Keratinocyte (primary cell): ENCODE results near the gene IL17A. TPM values are rescaled to one million over a fixed set of nuclear protein-coding genes. Genes with fewer than 3 reads are reported as not detected.
"Not testable (repeated sequence)": the region's sequence is repeated elsewhere in the genome, so short reads cannot be mapped to it uniquely, and the experiment has no call there.

Experiments
- DNase-seq: peaks from one replicate; pipeline ENCODE4 v3.0.0-alpha.2; 2011; ENCODE audit warnings: low read depth, missing footprints, low spot score
- FAIRE-seq: peaks from 2 replicates; lab custom pipeline; 2011; peaks lifted over from hg19 to GRCh38; lab: Jason Lieb, UNC
- H2AFZ ChIP-seq: 2 replicates; pipeline ENCODE4 v1.6.0; 2012; ENCODE audit warnings: low read length, control low read depth, inconsistent platforms; ENCODE audit not compliant: control insufficient read depth
- H3K27ac ChIP-seq: 2 replicates; pipeline ENCODE4 v1.5.1; 2011; ENCODE audit warnings: low read length; ENCODE audit not compliant: control insufficient read depth, insufficient read depth
- H3K27me3 ChIP-seq: 3 replicates; pipeline ENCODE4 v1.6.0; 2011; ENCODE audit warnings: low read length; ENCODE audit not compliant: control insufficient read depth, insufficient read depth; ENCODE audit errors: extremely low read depth
- H3K36me3 ChIP-seq, 2 experiments: 2 replicates in 1 of 2; 3 replicates in 1 of 2; pipeline ENCODE4 v1.5.1; 2011; ENCODE audit warnings: low read length in 2 of 2, mild to moderate bottlenecking in 1 of 2; ENCODE audit not compliant: control insufficient read depth in 2 of 2, insufficient read depth in 2 of 2; ENCODE audit errors: extremely low read depth in 1 of 2
- H3K4me1 ChIP-seq: 3 replicates; pipeline ENCODE4 v1.5.1; 2011; ENCODE audit warnings: low read length; ENCODE audit not compliant: control insufficient read depth, insufficient read depth; ENCODE audit errors: extremely low read depth
- H3K4me2 ChIP-seq: 3 replicates; pipeline ENCODE4 v1.6.0; 2011; ENCODE audit warnings: low read depth, low read length; ENCODE audit not compliant: control insufficient read depth, insufficient read depth; ENCODE audit errors: extremely low read depth
- H3K4me3 ChIP-seq, 3 experiments: fragments of 200-600 bp in 1 of 3; sonication (generic) in 1 of 3; 2 replicates in 2 of 3; 3 replicates in 1 of 3; pipeline ENCODE4 v1.5.1; 2011 to 2016; ENCODE audit warnings: low read length in 3 of 3, mild to moderate bottlenecking in 3 of 3, control low read depth in 2 of 3, inconsistent platforms in 1 of 3, low read depth in 1 of 3, mixed read lengths in 1 of 3, mixed run types in 1 of 3, moderate library complexity in 1 of 3; ENCODE audit not compliant: control insufficient read depth in 2 of 3, insufficient read depth in 2 of 3; ENCODE audit errors: extremely low read depth in 1 of 3
- H3K79me2 ChIP-seq: 2 replicates; pipeline ENCODE4 v1.6.0; 2012; ENCODE audit warnings: low read length; ENCODE audit not compliant: control insufficient read depth, insufficient read depth
- H3K9ac ChIP-seq: 3 replicates; pipeline ENCODE4 v1.6.0; 2011; ENCODE audit warnings: low read length; ENCODE audit not compliant: control insufficient read depth, insufficient read depth; ENCODE audit errors: extremely low read depth
- H3K9me1 ChIP-seq: 3 replicates; pipeline ENCODE4 v1.6.0; 2011; ENCODE audit warnings: low read length; ENCODE audit not compliant: control insufficient read depth, insufficient read depth; ENCODE audit errors: extremely low read depth
- H3K9me3 ChIP-seq: 2 replicates; pipeline ENCODE4 v1.5.1; 2012; ENCODE audit warnings: low read depth, low read length; ENCODE audit not compliant: control insufficient read depth
- H4K20me1 ChIP-seq: 3 replicates; pipeline ENCODE4 v1.6.0; 2011; ENCODE audit warnings: low read length; ENCODE audit not compliant: control insufficient read depth, insufficient read depth; ENCODE audit errors: extremely low read depth
- EZH2 ChIP-seq: IDR thresholded peaks from one replicate; pipeline ENCODE4 v1.6.1; 2012; ENCODE audit warnings: inconsistent platforms, mild to moderate bottlenecking, low read length, moderate library complexity
- dilution Hi-C: fragments of 300-500 bp; cut with MboI; formaldehyde crosslinking; loops from one replicate; pipeline ENCODE4 v1.7.0; 2020; ENCODE audit warnings: low sequenced_read_pairs; ENCODE audit not compliant: extremely low pct_ligation_motif_present
- polyA plus RNA-seq, 5 experiments: library from polyadenylated mRNA; depleted of rRNA in 3 of 5; stranded (reverse) in 3 of 5; stranded (forward) in 1 of 5; unstranded in 1 of 5; fragments of >200 nt; gene quantifications; 1 replicate in 1 of 5; 2 replicates in 3 of 5; 3 replicates in 1 of 5; pipeline versions ENCODE4 v1.2.1 to v1.2.3, GENCODE V29; 2011 to 2012; ENCODE audit warnings: missing spikeins in 2 of 5, low read depth in 1 of 5, low replicate concordance in 1 of 5
- TF ChIP-seq, protein P1 (sequence below), 3 experiments: IDR thresholded peaks in 1 of 3; conservative IDR thresholded peaks in 1 of 3; optimal IDR thresholded peaks in 1 of 3; 2 replicates in 2 of 3; 3 replicates in 1 of 3; pipeline versions ENCODE3 to v1.5.1; 2011; ENCODE audit warnings: low read length in 3 of 3, mild to moderate bottlenecking in 3 of 3, moderate library complexity in 2 of 3, control low read depth in 1 of 3, inconsistent platforms in 1 of 3; ENCODE audit not compliant: insufficient read depth in 2 of 3; ENCODE audit errors: extremely low read depth in 1 of 3

Gene IL17A
- polyA plus RNA-seq, 1 donor (not counting 4 experiments of a cell fraction or from before 2014, with no cell fraction given), result not detected

DNA sequence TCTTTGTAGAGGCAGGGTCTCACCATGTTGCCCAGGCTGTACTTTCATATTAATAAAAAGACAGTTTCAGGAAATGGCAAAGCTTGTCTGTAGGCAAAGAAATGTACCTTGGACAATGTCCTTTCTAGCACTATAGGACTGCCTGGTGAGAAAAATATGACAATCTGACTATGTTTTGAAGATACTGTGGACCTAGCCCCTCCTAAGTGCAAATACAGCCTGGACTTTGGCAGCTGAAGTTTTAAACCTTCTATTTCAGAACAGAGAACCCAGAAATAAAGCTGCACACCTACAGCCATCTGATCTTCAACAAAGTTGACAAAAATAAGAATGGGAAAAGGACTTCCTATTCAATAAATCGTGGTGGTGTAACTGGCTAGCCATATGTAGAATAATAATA lies 18.9 kb upstream of the IL17A start:
- Histone ChIP-seq H3K27ac (no peak overlapping the region), H2AFZ (no peak overlapping the region), H3K27me3 (no peaks in the 10 kb centered on the region), H3K9ac (no peak overlapping the region), H3K4me3 (no peak overlapping the region), H3K4me2 (no peak overlapping the region), H3K4me1 (no peaks in the 10 kb centered on the region), H4K20me1 (no peaks in the 10 kb centered on the region), H3K9me1 (no peaks in the 10 kb centered on the region), H3K36me3 (no peaks in the 10 kb centered on the region), H3K9me3 (no peaks in the 10 kb centered on the region), H3K79me2 (no peaks in the 10 kb centered on the region)
- FAIRE-seq (no peak), DNase-seq (no peak)
- dilution Hi-C loops, result no loop called here
- TF ChIP-seq, protein P1, sequence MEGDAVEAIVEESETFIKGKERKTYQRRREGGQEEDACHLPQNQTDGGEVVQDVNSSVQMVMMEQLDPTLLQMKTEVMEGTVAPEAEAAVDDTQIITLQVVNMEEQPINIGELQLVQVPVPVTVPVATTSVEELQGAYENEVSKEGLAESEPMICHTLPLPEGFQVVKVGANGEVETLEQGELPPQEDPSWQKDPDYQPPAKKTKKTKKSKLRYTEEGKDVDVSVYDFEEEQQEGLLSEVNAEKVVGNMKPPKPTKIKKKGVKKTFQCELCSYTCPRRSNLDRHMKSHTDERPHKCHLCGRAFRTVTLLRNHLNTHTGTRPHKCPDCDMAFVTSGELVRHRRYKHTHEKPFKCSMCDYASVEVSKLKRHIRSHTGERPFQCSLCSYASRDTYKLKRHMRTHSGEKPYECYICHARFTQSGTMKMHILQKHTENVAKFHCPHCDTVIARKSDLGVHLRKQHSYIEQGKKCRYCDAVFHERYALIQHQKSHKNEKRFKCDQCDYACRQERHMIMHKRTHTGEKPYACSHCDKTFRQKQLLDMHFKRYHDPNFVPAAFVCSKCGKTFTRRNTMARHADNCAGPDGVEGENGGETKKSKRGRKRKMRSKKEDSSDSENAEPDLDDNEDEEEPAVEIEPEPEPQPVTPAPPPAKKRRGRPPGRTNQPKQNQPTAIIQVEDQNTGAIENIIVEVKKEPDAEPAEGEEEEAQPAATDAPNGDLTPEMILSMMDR (optimal IDR thresholded peaks at IDR 0.05 in 1 of 3, IDR thresholded peaks at IDR 0.05 in 1 of 3, conservative IDR thresholded peaks at IDR 0.05 in 1 of 3; ENCODE audit: extremely low read depth in 1 of 3, insufficient read depth in 2 of 3, low read length in 3 of 3), result no peak

DNA sequence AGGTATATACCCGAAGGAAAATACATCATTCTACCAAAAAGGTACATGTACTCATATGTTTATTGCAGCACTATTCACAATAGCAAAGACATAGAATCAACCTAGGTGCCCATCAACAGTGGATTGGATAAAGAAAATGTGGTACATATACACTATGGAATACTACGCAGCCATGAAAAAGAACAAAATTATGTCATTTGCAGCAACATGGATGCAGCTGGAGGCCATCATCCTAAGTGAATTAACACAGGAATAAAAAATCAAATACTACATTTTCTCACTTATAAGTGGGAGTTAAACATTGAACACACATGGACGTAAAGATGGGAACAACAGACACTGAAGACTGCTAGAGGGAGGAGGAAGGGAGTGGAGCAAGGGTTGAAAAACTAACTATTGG lies 17.8 kb upstream of the IL17A start:
- FAIRE-seq, H3K4me1 ChIP-seq, H4K20me1 ChIP-seq, H3K9me3 ChIP-seq, H3K79me2 ChIP-seq, DNase-seq, H3K4me3 ChIP-seq, H2AFZ ChIP-seq, H3K27me3 ChIP-seq, H3K4me2 ChIP-seq, H3K9ac ChIP-seq, H3K27ac ChIP-seq, dilution Hi-C loops, H3K9me1 ChIP-seq, H3K36me3 ChIP-seq: not testable (repeated sequence)

DNA sequence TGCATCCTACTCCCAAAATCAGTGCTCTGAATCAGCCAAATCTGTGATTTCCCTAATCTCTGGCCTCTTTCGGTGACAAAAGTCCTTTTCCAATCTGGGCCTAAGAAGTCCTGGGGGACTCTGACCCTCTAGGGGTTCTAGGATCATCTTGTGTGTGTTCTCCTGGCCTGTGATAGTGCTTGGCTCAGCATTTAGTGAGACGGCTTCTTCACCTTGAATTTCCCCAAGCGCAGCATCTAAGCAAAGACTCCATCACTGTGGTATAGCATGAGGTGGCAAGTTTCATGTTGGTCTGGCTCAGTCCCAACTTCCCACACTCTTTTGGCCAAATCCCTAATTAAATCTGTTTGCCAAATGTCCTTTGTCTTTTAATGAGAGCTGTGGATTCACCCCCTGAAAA lies 12.1 kb upstream of the IL17A start:
- no peak overlapping the region for H3K27ac ChIP-seq
- H3K4me1 ChIP-seq, result no peaks in the 10 kb centered on the region
- no peak overlapping the region for H3K9ac ChIP-seq
- no peaks in the 10 kb centered on the region for H3K9me1 ChIP-seq
- H3K4me3 ChIP-seq, result no peak overlapping the region
- FAIRE-seq (no peak), DNase-seq (no peak)
- no peaks in the 10 kb centered on the region for H3K27me3 ChIP-seq
- TF ChIP-seq, protein P1 (optimal IDR thresholded peaks at IDR 0.05 in 1 of 3, IDR thresholded peaks at IDR 0.05 in 1 of 3, conservative IDR thresholded peaks at IDR 0.05 in 1 of 3; ENCODE audit: extremely low read depth in 1 of 3, insufficient read depth in 2 of 3, low read length in 3 of 3), result no peak
- no peak for TF ChIP-seq EZH2
- no peaks in the 10 kb centered on the region for H3K36me3 ChIP-seq
- no peaks in the 10 kb centered on the region for H4K20me1 ChIP-seq
- H3K4me2 ChIP-seq, result no peak overlapping the region
- H2AFZ ChIP-seq, result no peak overlapping the region
- H3K9me3 ChIP-seq, result no peaks in the 10 kb centered on the region
- H3K79me2 ChIP-seq, result no peaks in the 10 kb centered on the region
- dilution Hi-C loops, result no loop called here
